Loucy (cell line): Measurements from ENCODE around the gene NOL9.
"Not testable (repeated sequence)": the region's sequence is repeated elsewhere in the genome, so short reads cannot be mapped to it uniquely, and the experiment has no call there.

ENCODE experiments used
- H2AFZ ChIP-seq: fragments of 200-600 bp; sonication (generic); 2 replicates; pipeline ENCODE4 v1.6.0; 2016; ENCODE audit warnings: antibody characterized with exemption, mild to moderate bottlenecking, low read length, moderate library complexity
- H3F3A ChIP-seq: fragments of 200-600 bp; 2 replicates; pipeline ENCODE4 v1.6.0; 2016; ENCODE audit warnings: antibody characterized with exemption, low read depth, mild to moderate bottlenecking
- H3K27me3 ChIP-seq: fragments of 200-600 bp; sonication (generic); 2 replicates; pipeline ENCODE4 v1.6.1; 2014; ENCODE audit warnings: low read length, mild to moderate bottlenecking; ENCODE audit not compliant: insufficient read depth, poor library complexity, severe bottlenecking
- H3K36me3 ChIP-seq: fragments of 200-600 bp; sonication (generic); 2 replicates; pipeline ENCODE4 v1.6.1; 2016; ENCODE audit warnings: low read length; ENCODE audit not compliant: insufficient read depth
- H3K4me1 ChIP-seq: fragments of 200-600 bp; sonication (generic); 2 replicates; pipeline ENCODE4 v1.5.1; 2014; ENCODE audit warnings: low read length, mild to moderate bottlenecking; ENCODE audit not compliant: insufficient read depth, poor library complexity, severe bottlenecking
- H3K4me2 ChIP-seq: fragments of 200-600 bp; sonication (generic); 2 replicates; pipeline ENCODE4 v1.6.0; 2014; ENCODE audit warnings: antibody characterized with exemption, low read length, low read depth, mild to moderate bottlenecking; ENCODE audit not compliant: poor library complexity, severe bottlenecking
- H3K4me3 ChIP-seq: fragments of 200-600 bp; sonication (generic); 2 replicates; pipeline ENCODE4 v1.5.1; 2014; ENCODE audit warnings: low read length, mild to moderate bottlenecking, mixed read lengths; ENCODE audit not compliant: poor library complexity, severe bottlenecking
- H3K79me2 ChIP-seq: fragments of 200-600 bp; sonication (generic); 2 replicates; pipeline ENCODE4 v1.6.1; 2014; ENCODE audit warnings: low read length; ENCODE audit not compliant: insufficient read depth
- H3K9ac ChIP-seq: fragments of 200-600 bp; sonication (generic); 2 replicates; pipeline ENCODE4 v1.6.0; 2014; ENCODE audit warnings: mild to moderate bottlenecking, low read depth, low read length, moderate library complexity; ENCODE audit not compliant: poor library complexity, severe bottlenecking
- H3K9me2 ChIP-seq: fragments of 200-600 bp; sonication (generic); replicated peaks from 2 replicates; pipeline ENCODE4 v1.6.1; 2016; ENCODE audit warnings: low read depth, low read length, mixed read lengths
- H3K9me3 ChIP-seq: fragments of 200-600 bp; sonication (generic); 2 replicates; pipeline ENCODE4 v1.6.1; 2014; ENCODE audit warnings: mild to moderate bottlenecking, antibody characterized with exemption, low read length, low read depth; ENCODE audit not compliant: insufficient read depth
- H4K20me1 ChIP-seq: fragments of 200-600 bp; sonication (generic); 2 replicates; pipeline ENCODE4 v1.6.0; 2014; ENCODE audit warnings: antibody characterized with exemption, low read length, mild to moderate bottlenecking; ENCODE audit not compliant: insufficient read depth, poor library complexity, severe bottlenecking
- EZH2phosphoT487 ChIP-seq: fragments of 200-600 bp; IDR thresholded peaks from 2 replicates; pipeline ENCODE4 v1.6.1; 2018; ENCODE audit warnings: antibody characterized with exemption, mild to moderate bottlenecking, moderate library complexity, borderline replicate concordance
- TF ChIP-seq, protein P1 (sequence below): fragments of 200-600 bp; sonication (generic); conservative IDR thresholded peaks from 2 replicates; pipeline ENCODE4 v1.5.1; 2014; ENCODE audit warnings: mild to moderate bottlenecking, antibody characterized with exemption, low read length

The NOL9 gene

DNA sequence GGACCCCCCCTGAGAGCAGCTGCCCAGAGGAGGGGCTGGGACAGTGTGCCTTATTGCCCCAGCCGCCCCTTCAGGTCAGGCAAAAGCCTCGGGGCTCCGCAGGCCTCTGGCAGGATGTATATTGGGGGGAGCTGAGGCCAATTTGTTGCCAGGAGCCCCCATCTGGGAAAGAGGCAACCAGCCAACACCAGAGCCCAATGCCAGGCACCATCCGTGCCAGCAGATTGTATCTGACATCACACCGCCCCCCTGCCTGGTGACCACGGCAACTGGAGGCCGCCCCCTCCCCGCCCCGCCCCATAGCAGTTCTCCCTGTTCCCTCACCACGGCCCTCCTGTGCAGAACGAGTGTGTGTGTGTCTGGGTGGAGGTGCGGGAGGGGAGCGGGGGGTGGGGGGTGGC, 59.3 kb downstream of the NOL9 start:
- H3K36me3 ChIP-seq = no peaks in the 10 kb centered on the region
- no peak overlapping the region for H3K9ac ChIP-seq
- no peaks in the 10 kb centered on the region for H3K9me2 ChIP-seq
- no peak overlapping the region for H3K4me2 ChIP-seq
- no peaks in the 10 kb centered on the region for H4K20me1 ChIP-seq
- H3F3A ChIP-seq = peaks cover 5% of the 10 kb centered on the region; the same call in 1 of the 2 replicates
- TF ChIP-seq, protein P1, sequence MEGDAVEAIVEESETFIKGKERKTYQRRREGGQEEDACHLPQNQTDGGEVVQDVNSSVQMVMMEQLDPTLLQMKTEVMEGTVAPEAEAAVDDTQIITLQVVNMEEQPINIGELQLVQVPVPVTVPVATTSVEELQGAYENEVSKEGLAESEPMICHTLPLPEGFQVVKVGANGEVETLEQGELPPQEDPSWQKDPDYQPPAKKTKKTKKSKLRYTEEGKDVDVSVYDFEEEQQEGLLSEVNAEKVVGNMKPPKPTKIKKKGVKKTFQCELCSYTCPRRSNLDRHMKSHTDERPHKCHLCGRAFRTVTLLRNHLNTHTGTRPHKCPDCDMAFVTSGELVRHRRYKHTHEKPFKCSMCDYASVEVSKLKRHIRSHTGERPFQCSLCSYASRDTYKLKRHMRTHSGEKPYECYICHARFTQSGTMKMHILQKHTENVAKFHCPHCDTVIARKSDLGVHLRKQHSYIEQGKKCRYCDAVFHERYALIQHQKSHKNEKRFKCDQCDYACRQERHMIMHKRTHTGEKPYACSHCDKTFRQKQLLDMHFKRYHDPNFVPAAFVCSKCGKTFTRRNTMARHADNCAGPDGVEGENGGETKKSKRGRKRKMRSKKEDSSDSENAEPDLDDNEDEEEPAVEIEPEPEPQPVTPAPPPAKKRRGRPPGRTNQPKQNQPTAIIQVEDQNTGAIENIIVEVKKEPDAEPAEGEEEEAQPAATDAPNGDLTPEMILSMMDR = no peak
- TF ChIP-seq EZH2phosphoT487 = no peak
- H3K4me1 ChIP-seq = peaks cover 36% of the 10 kb centered on the region
- H2AFZ ChIP-seq = no peak overlapping the region
- 0 out of 2 replicates have a peak, but pooled peaks cover 4% of the 10 kb centered on the region for H3K79me2 ChIP-seq
- H3K9me3 ChIP-seq = no peaks in the 10 kb centered on the region
- no peak overlapping the region for H3K4me3 ChIP-seq
- H3K27me3 ChIP-seq = no peaks in the 10 kb centered on the region

DNA sequence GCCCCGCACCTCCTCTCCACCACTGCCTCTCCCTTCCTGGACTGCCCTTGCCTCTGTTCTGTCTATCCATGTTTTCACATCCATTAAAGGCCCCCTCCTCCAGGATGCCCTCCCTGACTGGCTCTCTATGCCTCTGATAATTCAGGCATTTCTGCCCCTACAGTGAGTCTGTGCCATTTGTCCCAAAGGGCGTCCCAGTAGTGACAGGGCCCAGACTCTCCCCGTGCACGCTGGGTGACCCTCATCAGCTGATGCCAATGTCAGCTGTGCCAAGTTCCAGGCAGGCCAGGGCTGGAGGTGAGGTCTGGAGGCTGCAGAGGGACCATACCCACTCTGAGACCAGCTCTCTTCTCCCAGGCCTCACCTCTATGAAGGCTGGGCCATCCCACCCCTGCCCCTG, 59.7 kb downstream of the NOL9 start:
- Histone ChIP-seq H3F3A (peaks cover 5% of the 10 kb centered on the region; the same call in 1 of the 2 replicates), H3K79me2 (0 out of 2 replicates have a peak, but pooled peaks cover 4% of the 10 kb centered on the region), H3K27me3 (no peaks in the 10 kb centered on the region), H3K4me2 (no peak overlapping the region), H3K9me3 (no peaks in the 10 kb centered on the region), H2AFZ (no peak overlapping the region), H3K4me1 (peaks cover 37% of the 10 kb centered on the region), H3K36me3 (no peaks in the 10 kb centered on the region), H3K9me2 (no peaks in the 10 kb centered on the region), H4K20me1 (no peaks in the 10 kb centered on the region), H3K9ac (no peak overlapping the region), H3K4me3 (no peak overlapping the region)
- TF ChIP-seq, protein P1 = no peak
- no peak for TF ChIP-seq EZH2phosphoT487

DNA sequence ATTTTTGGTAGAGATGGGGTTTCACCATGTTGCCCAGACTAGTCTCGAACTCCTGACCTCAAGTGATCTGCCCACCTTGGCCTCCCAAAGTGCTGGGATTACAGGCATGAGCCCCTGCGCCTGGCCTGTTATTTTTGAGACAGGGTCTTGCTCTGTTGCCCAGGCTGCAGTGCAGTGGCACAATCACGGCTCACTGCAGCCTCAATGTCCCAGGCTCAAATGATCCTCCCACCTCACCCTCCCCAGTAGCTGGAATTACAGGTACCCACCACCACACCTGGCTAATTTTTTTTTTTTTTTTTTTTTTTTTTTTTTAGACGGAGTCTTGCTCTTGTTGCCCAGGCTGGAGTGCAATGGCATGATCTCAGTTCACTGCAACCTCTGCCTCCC, 60.5 kb downstream of the NOL9 start:
- not testable (repeated sequence) for H3K9me2 ChIP-seq, H3K4me2 ChIP-seq, H3K9me3 ChIP-seq, H3K36me3 ChIP-seq, H3K79me2 ChIP-seq, H3K27me3 ChIP-seq, H3F3A ChIP-seq, H3K4me3 ChIP-seq, H4K20me1 ChIP-seq, H3K9ac ChIP-seq, H2AFZ ChIP-seq
- peaks cover 41% of the 10 kb centered on the region for H3K4me1 ChIP-seq

DNA sequence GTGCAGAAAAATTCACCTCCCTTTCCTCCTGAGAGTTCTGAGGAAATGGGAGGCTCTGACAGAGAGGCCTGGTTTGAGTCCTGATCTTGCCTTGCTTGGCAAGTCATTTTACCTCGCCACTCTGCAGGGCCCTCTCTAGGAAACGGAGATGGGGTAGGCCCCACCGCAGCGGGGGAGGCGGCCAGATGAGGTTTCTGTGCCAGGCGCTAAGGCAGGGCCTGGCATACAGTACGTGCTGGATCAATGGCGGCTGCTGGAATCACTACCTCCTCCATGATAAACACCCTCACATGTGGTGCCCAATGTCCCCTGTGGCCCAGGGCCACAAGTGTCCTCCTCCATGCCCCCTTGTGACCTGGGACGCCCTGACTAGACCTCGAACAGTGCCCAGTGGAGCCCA, 62.3 kb downstream of the NOL9 start:
- Histone ChIP-seq H2AFZ (no peak overlapping the region), H3K9ac (peak overlapping the region; percentile 92)

More for the DNA sequence above, 62.3 kb downstream of the NOL9 start:
- H3K9me2 ChIP-seq = no peaks in the 10 kb centered on the region
- H3K4me2 ChIP-seq = peak overlapping the region; percentile 97
- H3K4me1 ChIP-seq = peaks cover 40% of the 10 kb centered on the region
- no peaks in the 10 kb centered on the region for H4K20me1 ChIP-seq
- no peak for TF ChIP-seq EZH2phosphoT487
- TF ChIP-seq, protein P1 = no peak
- no peaks in the 10 kb centered on the region for H3K9me3 ChIP-seq
- H3K4me3 ChIP-seq = peak overlapping the region; percentile 97
- no peaks in the 10 kb centered on the region for H3K27me3 ChIP-seq
- 0 out of 2 replicates have a peak, but pooled peaks cover 4% of the 10 kb centered on the region for H3K79me2 ChIP-seq
- H3K36me3 ChIP-seq = no peaks in the 10 kb centered on the region
- H3F3A ChIP-seq = peaks cover 5% of the 10 kb centered on the region; the same call in 1 of the 2 replicates
